Stomach smooth muscle (tissue), 2 donors: Measurements from ENCODE around the gene RPL18.
A peak's percentile ranks its signal among the peaks of the same experiment; 100 is the strongest.
"Not testable (repeated sequence)": the region's sequence is repeated elsewhere in the genome, so short reads cannot be mapped to it uniquely, and the experiment has no call there.

Experiments used
- H3K27ac ChIP-seq: one replicate; pipeline ENCODE4 v1.7.0; 2013; ENCODE audit warnings: mild to moderate bottlenecking, low read length, inconsistent platforms
- H3K27me3 ChIP-seq, 2 donors: one replicate each; pipeline ENCODE4 v1.7.0; 2013; ENCODE audit warnings: low read length in 2 of 2; ENCODE audit not compliant: insufficient read depth in 2 of 2, control insufficient read depth in 1 of 2
- H3K36me3 ChIP-seq, 2 donors: one replicate each; pipeline ENCODE4 v1.7.0; 2013; ENCODE audit warnings: low read length in 2 of 2; ENCODE audit not compliant: control insufficient read depth in 2 of 2, insufficient read depth in 2 of 2
- H3K4me1 ChIP-seq: one replicate; pipeline ENCODE4 v1.7.0; 2013; ENCODE audit warnings: low read length; ENCODE audit not compliant: control insufficient read depth, insufficient read depth
- H3K4me3 ChIP-seq, 2 donors: one replicate each; pipeline ENCODE4 v1.7.0; 2013; ENCODE audit warnings: low read length in 2 of 2
- H3K9ac ChIP-seq, 2 donors: one replicate each; pipeline ENCODE4 v1.7.0; 2013; ENCODE audit warnings: low read length in 2 of 2, mild to moderate bottlenecking in 1 of 2
- H3K9me3 ChIP-seq, 2 donors: one replicate each; pipeline ENCODE4 v1.7.0; 2013; ENCODE audit warnings: low read length in 2 of 2; ENCODE audit not compliant: control insufficient read depth in 2 of 2
- donor health status: healthy.
- donor health status: Pancreatic carcinoma.

Gene RPL18

GRCh38 chr19:48635263-48635965 is 16.4 kb upstream of the RPL18 start:
- peak overlapping the region; percentile 76 to 93 for H3K4me3 ChIP-seq
- peaks cover 60% of the 10 kb centered on the region for H3K4me1 ChIP-seq
- H3K9me3 ChIP-seq: no peaks in the 10 kb centered on the region
- H3K27me3 ChIP-seq: no peaks in the 10 kb centered on the region
- H3K27ac ChIP-seq: peak overlapping the region; percentile 98
- H3K9ac ChIP-seq: peak overlapping the region; percentile 66 to 78
- H3K36me3 ChIP-seq: peaks cover 0 to 18% of the 10 kb centered on the region in 2 donors

GRCh38 chr19:48634424-48635262 is 15.7 kb upstream of the RPL18 start:
- Histone ChIP-seq H3K27me3 (no peaks in the 10 kb centered on the region), H3K27ac (peak overlapping the region; percentile 91), H3K36me3 (peaks cover 0 to 18% of the 10 kb centered on the region in 2 donors), H3K9ac (peak overlapping the region; percentile 47 to 79), H3K4me3 (peak overlapping the region; percentile 63 to 75), H3K9me3 (no peaks in the 10 kb centered on the region), H3K4me1 (peaks cover 66% of the 10 kb centered on the region)

GRCh38 chr19:48634036-48634342 is 15.0 kb upstream of the RPL18 start:
- Histone ChIP-seq H3K36me3 (peaks cover 0 to 20% of the 10 kb centered on the region in 2 donors), H3K9ac (peak overlapping the region; percentile 44 to 79), H3K27ac (peak overlapping the region; percentile 91), H3K4me1 (peaks cover 71% of the 10 kb centered on the region), H3K27me3 (no peaks in the 10 kb centered on the region), H3K9me3 (no peaks in the 10 kb centered on the region), H3K4me3 (peak overlapping the region; percentile 63 to 75)

GRCh38 chr19:48633148-48634035 is 14.4 kb upstream of the RPL18 start:
- Histone ChIP-seq H3K9ac (peak overlapping the region; percentile 44 to 79), H3K9me3 (no peaks in the 10 kb centered on the region)

GRCh38 chr19:48632692-48633147 is 13.7 kb upstream of the RPL18 start:
- no peaks in the 10 kb centered on the region for H3K27me3 ChIP-seq
- H3K9ac ChIP-seq: peak overlapping the region; percentile 29 to 44
- H3K4me1 ChIP-seq: peaks cover 64% of the 10 kb centered on the region
- peaks cover 0 to 20% of the 10 kb centered on the region in 2 donors for H3K36me3 ChIP-seq
- H3K9me3 ChIP-seq: no peaks in the 10 kb centered on the region
- peak overlapping the region; percentile 91 for H3K27ac ChIP-seq
- peak overlapping the region in 1 of 2 donors; percentile 29 for H3K4me3 ChIP-seq

More at GRCh38 chr19:48633148-48634035, 14.4 kb upstream of the RPL18 start:
- Histone ChIP-seq H3K36me3 (peaks cover 0 to 20% of the 10 kb centered on the region in 2 donors), H3K4me1 (peaks cover 66% of the 10 kb centered on the region), H3K4me3 (peak overlapping the region; percentile 63 to 75), H3K27ac (peak overlapping the region; percentile 91), H3K27me3 (no peaks in the 10 kb centered on the region)

- peaks cover 64% of the 10 kb centered on the region for H3K4me1 ChIP-seq
- not testable (repeated sequence) for H3K27me3 ChIP-seq, H3K4me3 ChIP-seq, H3K9me3 ChIP-seq, H3K9ac ChIP-seq
- H3K27ac ChIP-seq: peak overlapping the region; percentile 91
- H3K36me3 ChIP-seq: peaks cover 0 to 20% of the 10 kb centered on the region in 2 donors
Measured at GRCh38 chr19:48632286-48632685, 13.3 kb upstream of the RPL18 start.

GRCh38 chr19:48631225-48631624 is 12.2 kb upstream of the RPL18 start:
- Histone ChIP-seq H3K27ac (peak overlapping the region; percentile 74), H3K4me1 (peaks cover 57% of the 10 kb centered on the region), H3K9me3 (no peaks in the 10 kb centered on the region), H3K27me3 (no peaks in the 10 kb centered on the region), H3K36me3 (peaks cover 0 to 20% of the 10 kb centered on the region in 2 donors), H3K4me3 (peak overlapping the region in 1 of 2 donors; percentile 29), H3K9ac (peak overlapping the region in 1 of 2 donors; percentile 21)

GRCh38 chr19:48630296-48631063 is 11.5 kb upstream of the RPL18 start:
- Histone ChIP-seq H3K4me3 (peak overlapping the region in 1 of 2 donors; percentile 40), H3K27ac (peak overlapping the region; percentile 74), H3K9me3 (no peaks in the 10 kb centered on the region), H3K4me1 (peaks cover 57% of the 10 kb centered on the region), H3K36me3 (peaks cover 0 to 20% of the 10 kb centered on the region in 2 donors), H3K9ac (peak overlapping the region; percentile 21 to 33), H3K27me3 (no peaks in the 10 kb centered on the region)

GRCh38 chr19:48629599-48630295 is 10.8 kb upstream of the RPL18 start:
- H3K9me3 ChIP-seq: no peaks in the 10 kb centered on the region
- H3K4me3 ChIP-seq: peak overlapping the region in 1 of 2 donors; percentile 15
- no peak overlapping the region for H3K9ac ChIP-seq
- peaks cover 56% of the 10 kb centered on the region for H3K4me1 ChIP-seq
- no peaks in the 10 kb centered on the region for H3K27me3 ChIP-seq
- H3K36me3 ChIP-seq: peaks cover 0 to 20% of the 10 kb centered on the region in 2 donors
- peak overlapping the region; percentile 74 for H3K27ac ChIP-seq
